T-helper 17 cell (primary cell): ENCODE data around the gene VAV1. TPM values are rescaled to one million over a fixed set of nuclear protein-coding genes. Genes with fewer than 3 reads are reported as not detected.

Source experiments
- total RNA-seq, 4 donors: library from RNA in 2 of 4; stranded (reverse) in 2 of 4; gene quantifications; one replicate each; pipeline ENCODE4 v1.2.3 and lab custom pipeline; 2022 to 2026

Gene VAV1
- total RNA-seq, 2 donors from 2014 or later: 83.0 to 92.0 TPM

Other genes starting within 250 kb of the VAV1 start
- 1 to 10 TPM; 2.2 to 3.3 TPM for gene TNFSF9, start 241.7 kb upstream of the VAV1 start, total RNA-seq
- gene CD70, start 181.6 kb upstream of the VAV1 start, total RNA-seq: 1 to 10 TPM; 3.0 to 4.5 TPM
- 1 to 10 TPM; 5.0 to 5.6 TPM for gene TNFSF14, start 102.5 kb upstream of the VAV1 start, total RNA-seq
- gene C3, start 52.1 kb upstream of the VAV1 start, total RNA-seq: under 1 TPM in 1 of 2 donors, not detected in 1; 0.35 TPM
- gene GPR108, start 35.1 kb upstream of the VAV1 start, total RNA-seq: 10 to 100 TPM; 53.4 to 55.5 TPM
- 1 to 10 TPM in 1 of 2 donors, under 1 TPM in 1; 0.92 to 3.3 TPM for gene TRIP10, start 33.0 kb upstream of the VAV1 start, total RNA-seq
- 10 to 100 TPM; 43.8 to 50.3 TPM for gene SH2D3A, start 5.3 kb upstream of the VAV1 start, total RNA-seq
- gene ADGRE1, start 114.9 kb downstream of the VAV1 start, total RNA-seq: 1 to 10 TPM; 3.6 to 6.6 TPM
- gene MBD3L2B, start 248.7 kb downstream of the VAV1 start, total RNA-seq: not detected